ENCODE data around the gene PLA2G4B.

- no peak for TF ChIP-seq CTCF (IDR thresholded peaks at IDR 0.05; ENCODE audit: low read depth, low read length)
- no peak for TF ChIP-seq EZH2phosphoT487 (IDR thresholded peaks at IDR 0.05; ENCODE audit: low read depth)
These were observed 20.9 kb upstream of the PLA2G4B start for GRCh38 chr15:41817781-41818180.
